C4-2B (cell line): ENCODE measurements around the gene TNS3.

ENCODE experiments used
- H3K27ac ChIP-seq: fragments of 450-650 bp; 2 replicates; pipeline ENCODE4 v1.5.1; 2017
- CTCF ChIP-seq: fragments of 450-650 bp; conservative IDR thresholded peaks from 2 replicates; pipeline ENCODE4 v1.5.1; 2017; ENCODE audit warnings: mild to moderate bottlenecking
- ZFX ChIP-seq: fragments of 450-650 bp; IDR thresholded peaks from 2 replicates; pipeline ENCODE4 v1.6.1; 2017

The TNS3 gene

GRCh38 chr7:47310020-47310419 lies 271.9 kb downstream of the TNS3 start:
- no peak overlapping the region for H3K27ac ChIP-seq
- no peak for TF ChIP-seq CTCF
- no peak for TF ChIP-seq ZFX

GRCh38 chr7:47308808-47309207 lies 273.1 kb downstream of the TNS3 start:
- TF ChIP-seq ZFX (no peak), CTCF (no peak)
- no peak overlapping the region for H3K27ac ChIP-seq

DNA sequence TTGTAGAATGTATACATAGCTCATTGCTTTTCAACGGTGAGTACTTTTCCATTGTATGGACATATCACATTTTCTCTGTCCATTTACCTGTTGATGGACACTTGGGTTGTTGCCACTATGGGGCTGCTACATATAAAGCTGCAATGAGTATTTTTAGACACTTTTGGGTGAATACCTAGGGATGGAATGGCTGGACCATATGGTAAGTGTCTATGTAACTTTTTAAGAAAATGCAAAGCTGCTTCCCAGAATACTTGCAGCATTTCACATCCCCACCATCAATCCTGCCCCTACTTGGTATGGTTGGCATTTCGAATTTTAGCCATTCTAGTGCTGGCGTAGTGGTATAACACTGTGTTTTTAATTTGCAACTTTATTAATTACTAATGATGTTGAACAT lies 274.6 kb downstream of the TNS3 start:
- H3K27ac ChIP-seq: no peak overlapping the region
- TF ChIP-seq CTCF (no peak), ZFX (no peak)

GRCh38 chr7:47304727-47305719 lies 276.9 kb downstream of the TNS3 start:
- no peak for TF ChIP-seq ZFX
- TF ChIP-seq CTCF: no peak
- H3K27ac ChIP-seq: no peak overlapping the region

- no peak for TF ChIP-seq ZFX
- no peak for TF ChIP-seq CTCF
- no peak overlapping the region for H3K27ac ChIP-seq
Measured at GRCh38 chr7:47303695-47304453, 278.0 kb downstream of the TNS3 start.

GRCh38 chr7:47303014-47303694 lies 278.8 kb downstream of the TNS3 start:
- no peak for TF ChIP-seq CTCF
- H3K27ac ChIP-seq: no peak overlapping the region

DNA sequence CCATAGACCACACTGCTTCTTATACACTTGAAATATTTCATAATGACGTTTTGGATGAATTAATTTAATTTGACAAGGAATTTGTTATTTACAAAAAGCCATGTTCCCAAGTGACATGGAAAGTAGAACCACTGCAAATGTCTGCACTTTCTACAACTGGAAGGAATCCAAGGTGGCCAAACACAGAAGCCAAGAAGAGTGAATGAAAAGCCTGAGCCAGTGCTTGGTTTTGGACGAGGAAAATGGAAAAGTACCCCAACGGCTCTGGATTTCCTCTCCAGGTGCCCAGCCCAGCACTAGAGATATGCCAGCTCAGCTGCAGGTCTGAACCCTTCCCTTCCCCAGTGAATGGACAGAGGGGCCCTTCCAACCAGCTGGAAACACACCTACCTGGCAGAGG lies 279.4 kb downstream of the TNS3 start:
- no peak overlapping the region for H3K27ac ChIP-seq
- TF ChIP-seq ZFX: no peak
- no peak for TF ChIP-seq CTCF
